GM19467 (cell line): ENCODE data around the gene TNFRSF8.

ENCODE experiments used
- ATAC-seq: cut with Tn5 transposase; IDR thresholded peaks from one replicate; pipeline ENCODE4 v1.9.1; 2021; ENCODE audit warnings: mild to moderate bottlenecking, moderate library complexity; ENCODE audit not compliant: unreplicated experiment

TNFRSF8 gene

DNA sequence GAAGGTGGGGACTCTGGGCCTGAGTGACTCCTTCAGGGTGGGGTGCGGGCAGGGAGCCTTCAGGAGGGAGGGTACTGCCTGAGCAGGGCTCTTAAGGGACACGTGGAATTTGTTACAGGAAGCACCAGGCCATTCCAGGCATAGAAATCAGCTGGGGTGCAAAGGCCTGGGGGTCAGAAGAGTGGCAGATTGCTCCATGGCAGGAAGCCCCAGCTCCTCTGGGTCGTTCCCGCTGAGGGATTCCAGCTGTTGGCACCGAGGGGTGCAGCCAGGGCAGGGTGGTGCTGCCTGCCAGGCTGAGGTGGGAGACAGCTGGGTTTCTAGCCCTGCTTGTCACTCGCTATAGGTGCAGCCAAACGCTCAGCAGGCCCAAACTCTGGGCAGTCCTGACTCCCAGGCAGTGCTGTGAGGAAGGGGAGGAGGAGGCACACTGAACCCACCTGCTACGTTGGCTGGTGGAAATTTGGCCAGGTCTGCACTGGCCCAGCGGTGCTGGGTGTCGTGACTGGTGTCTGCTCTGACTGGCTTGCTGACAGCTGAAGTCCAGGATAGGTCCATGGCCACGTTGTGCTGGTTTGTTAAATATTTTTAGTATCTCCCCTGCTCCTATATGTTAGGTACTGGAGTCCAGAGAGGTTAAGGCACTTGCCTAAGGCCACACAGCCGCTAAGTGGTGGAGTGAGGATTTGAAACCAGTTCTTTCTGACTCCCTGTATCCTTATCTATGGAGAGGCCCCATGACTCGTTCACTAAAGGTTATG is 123.0 kb downstream of the TNFRSF8 start:
- ATAC-seq: no peak

DNA sequence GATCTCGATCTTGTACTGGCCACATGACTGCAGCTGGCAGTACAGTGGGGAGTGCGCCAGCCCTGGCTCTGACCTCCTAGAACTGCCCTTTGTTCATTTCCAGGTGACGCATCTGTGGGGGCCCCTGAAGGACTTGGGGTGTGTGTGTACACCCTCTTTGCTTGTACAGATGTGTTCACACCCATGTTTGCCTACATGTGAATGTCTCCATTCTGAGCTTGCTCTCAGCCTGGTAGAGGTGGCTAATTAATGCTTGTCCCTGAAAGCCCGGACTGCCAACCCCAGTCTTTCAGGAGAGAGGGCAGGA is 123.5 kb downstream of the TNFRSF8 start:
- ATAC-seq: no peak

DNA sequence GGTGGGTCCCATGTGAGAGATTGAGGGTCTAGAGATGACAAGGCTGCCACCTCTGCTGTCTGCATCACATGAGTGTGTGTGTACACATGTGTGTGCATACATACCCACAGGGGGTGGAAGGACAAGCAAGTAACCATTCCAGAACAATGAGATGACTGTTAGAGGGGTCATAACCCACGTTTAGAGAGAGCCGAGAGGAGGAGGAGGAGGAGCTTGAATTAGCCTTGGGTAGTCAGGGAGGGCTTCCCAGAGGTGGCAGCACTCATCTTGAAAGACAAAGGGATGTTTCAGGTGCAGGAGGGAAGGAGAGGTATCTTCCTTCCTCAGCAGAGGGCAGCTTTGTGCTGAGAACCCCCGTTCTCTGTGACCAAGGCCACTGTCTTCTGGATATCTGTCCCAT is 125.0 kb downstream of the TNFRSF8 start:
- ATAC-seq: no peak

DNA sequence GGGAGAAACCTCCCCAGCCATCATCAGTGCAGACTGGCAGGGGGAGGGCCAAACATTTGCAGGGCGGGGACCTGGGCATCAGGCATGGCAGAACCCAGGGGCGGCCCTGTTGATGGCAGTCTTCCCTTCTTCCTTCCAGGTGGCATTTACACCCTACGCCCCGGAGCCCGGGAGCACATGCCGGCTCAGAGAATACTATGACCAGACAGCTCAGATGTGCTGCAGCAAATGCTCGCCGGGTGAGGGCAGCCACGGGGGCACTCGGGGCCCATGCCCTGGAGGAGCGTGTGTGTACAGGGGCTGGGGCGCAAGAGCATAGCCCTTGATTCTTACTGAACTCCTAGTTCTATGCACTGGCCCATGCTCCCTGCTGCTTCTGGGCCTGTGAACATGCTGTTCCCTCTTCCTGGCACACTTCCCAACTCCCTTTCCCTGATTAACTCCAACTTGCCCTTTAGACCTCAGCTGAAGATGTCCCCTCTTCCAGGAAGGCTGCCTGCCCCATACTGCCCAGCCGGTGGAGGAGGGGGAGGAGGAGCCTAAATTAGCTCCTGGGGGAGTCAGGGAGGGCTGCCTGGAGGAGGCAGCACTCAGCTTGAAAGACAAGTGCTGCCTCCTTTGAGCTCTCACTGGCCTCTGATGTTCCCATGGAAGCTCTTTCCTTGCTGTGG is 125.7 kb downstream of the TNFRSF8 start:
- ATAC-seq: no peak

DNA sequence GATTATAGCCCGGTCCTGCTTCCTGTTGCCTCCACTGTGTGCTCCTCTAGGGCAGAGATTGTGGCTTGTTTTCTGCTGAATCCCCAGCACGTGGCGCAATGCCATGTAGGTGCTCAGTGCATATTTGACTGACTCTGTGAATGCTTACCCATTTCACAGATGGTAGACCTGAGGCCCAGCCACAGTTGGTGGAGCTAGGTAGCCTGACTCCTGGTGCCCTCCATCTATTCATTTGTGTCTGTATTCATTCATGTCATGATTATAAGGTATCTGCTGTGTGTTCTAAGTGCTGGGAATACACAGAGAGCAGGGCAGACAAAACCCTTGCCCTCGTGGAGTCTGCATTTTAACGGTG is 126.2 kb downstream of the TNFRSF8 start:
- no peak for ATAC-seq

DNA sequence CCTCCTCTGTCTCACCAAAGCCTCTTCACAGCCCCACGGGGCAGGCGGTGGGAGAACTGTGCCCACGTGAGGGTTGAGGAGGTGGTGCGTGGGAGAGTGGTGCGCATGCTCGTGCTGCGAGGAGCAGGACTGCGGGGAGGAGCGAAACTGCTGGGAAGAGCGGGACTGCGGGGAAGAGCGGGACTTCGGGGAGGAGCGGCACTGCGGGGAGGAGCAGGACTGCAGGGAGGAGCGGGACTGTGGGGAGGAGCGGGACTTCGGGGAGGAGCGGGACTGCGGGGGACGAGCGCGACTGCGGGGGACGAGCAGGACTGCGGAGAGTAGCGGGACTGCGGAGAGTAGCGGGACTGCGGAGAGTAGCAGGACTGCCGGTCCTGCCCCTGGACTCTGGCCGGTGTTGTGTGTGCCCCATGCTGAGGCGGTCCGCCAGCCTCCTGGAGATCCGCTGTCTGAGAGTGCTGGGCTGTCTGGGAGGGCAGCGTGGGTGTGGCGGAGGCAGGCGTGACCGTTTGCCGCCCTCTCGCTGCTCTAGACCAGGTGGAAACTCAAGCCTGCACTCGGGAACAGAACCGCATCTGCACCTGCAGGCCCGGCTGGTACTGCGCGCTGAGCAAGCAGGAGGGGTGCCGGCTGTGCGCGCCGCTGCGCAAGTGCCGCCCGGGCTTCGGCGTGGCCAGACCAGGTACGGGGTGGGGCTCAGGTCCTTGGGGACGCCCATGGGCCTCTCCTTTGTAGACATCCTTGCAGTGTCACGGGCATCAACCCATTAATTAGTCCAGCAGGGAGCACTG is 128.3 kb downstream of the TNFRSF8 start:
- no peak for ATAC-seq
